NB4 (cell line): Measurements from ENCODE around the gene SLC22A2.

Experiments
- CTCF ChIP-seq: IDR thresholded peaks from one replicate; pipeline ENCODE4 v1.5.1; 2012; ENCODE audit warnings: low read depth, low read length
- POLR2A ChIP-seq: IDR thresholded peaks from 2 replicates; pipeline ENCODE4 v1.6.1; 2011; ENCODE audit warnings: mild to moderate bottlenecking; ENCODE audit not compliant: insufficient read length; ENCODE audit errors: extremely low read depth

GRCh38 chr6:160285541-160286105 lies 27.0 kb upstream of the SLC22A2 start:
- TF ChIP-seq CTCF (no peak), POLR2A (no peak)
